Measurements from ENCODE around the gene ISLR.

Gene ISLR

GRCh38 chr15:74194572-74195559 is 21.4 kb downstream of the ISLR start:
- no peak for DNase-seq (ENCODE audit: low read depth in 2 of 2)

DNA sequence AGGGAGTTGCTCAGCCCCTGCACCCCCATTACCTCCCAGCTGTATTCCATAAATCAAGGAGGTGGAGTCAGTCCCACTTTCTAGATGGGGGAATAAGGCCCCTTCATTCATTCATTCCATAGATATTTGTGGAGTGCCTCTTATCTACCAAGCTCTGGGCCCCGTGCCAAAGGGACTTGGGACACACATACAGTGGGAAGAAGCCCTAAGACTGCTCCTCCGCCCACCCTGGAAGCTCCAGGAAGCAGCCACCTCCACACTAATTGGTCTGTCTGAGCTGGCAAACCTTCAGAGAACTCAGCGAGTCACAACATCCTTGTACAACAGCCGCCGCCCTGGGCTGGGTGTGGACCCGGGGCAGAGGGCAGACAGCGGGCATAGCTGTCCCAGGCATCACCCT is 22.7 kb downstream of the ISLR start:
- DNase-seq (ENCODE audit: low read depth in 2 of 2), result no peak

GRCh38 chr15:74197176-74197965 is 23.9 kb downstream of the ISLR start:
- DNase-seq (ENCODE audit: low read depth in 2 of 2), result no peak

GRCh38 chr15:74199297-74199652 is 25.8 kb downstream of the ISLR start:
- DNase-seq (ENCODE audit: low read depth in 2 of 2), result no peak

DNA sequence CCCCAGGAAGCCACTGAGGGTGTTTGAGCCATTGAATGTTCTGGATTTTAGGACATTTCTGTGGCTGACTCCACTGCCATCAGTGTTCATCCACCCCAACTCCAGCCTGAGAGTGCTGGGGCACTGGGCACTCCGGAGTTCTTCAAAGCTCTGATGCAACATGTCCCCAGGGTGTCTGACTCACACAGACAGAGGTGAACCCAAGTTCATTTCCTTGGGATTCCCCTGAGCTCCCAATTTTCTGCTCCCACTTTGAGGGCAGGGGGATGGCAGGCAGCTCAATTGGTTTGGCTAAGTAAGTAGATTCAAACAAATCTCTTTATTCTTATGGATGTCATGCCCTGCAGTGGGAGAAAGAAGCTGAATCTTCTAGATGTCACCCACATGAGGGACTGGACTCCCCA is 26.9 kb downstream of the ISLR start:
- DNase-seq (ENCODE audit: low read depth in 2 of 2), result no peak

- DNase-seq (ENCODE audit: low read depth in 2 of 2), result no peak
Observed at GRCh38 chr15:74200871-74201419, 27.4 kb downstream of the ISLR start.

- no peak for DNase-seq (ENCODE audit: low read depth in 2 of 2)
Observed at GRCh38 chr15:74201710-74202420, 28.4 kb downstream of the ISLR start.

- no peak for DNase-seq (ENCODE audit: low read depth in 2 of 2)
Observed at GRCh38 chr15:74202452-74203401, 29.2 kb downstream of the ISLR start, which contains the start of gene STRA6. STRA6 (minus strand) TSS chr15:74202787; CDS start chr15:74202267, 520 bp downstream.

DNA sequence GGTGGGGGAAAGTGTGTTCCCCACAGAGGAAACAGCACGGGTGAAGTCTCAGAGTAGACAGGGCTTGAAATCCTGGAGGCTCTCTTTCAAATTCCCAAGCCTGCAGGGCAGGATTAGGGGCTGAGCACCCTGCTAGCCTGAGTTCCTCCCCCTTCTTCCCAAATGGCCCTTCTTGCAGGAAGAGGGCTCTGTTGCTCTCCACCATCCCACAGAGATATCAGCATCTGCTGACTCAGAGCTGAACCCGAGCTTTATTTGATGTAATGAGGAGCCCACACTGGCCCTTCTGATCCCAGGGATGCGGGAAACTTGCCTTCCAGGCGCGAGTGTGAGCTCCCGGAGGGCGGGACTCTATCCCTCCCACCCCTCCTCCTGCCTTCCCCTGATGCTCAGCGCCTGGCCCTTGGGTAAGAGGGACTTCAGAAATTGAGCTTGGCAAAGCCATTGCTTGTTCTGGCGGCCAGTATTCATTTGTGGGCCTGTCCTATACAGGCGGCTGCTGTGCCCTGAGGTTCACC is 30.5 kb downstream of the ISLR start:
- DNase-seq (ENCODE audit: low read depth in 2 of 2), result no peak

GRCh38 chr15:74205582-74205947 is 32.1 kb downstream of the ISLR start:
- no peak for DNase-seq (ENCODE audit: low read depth in 2 of 2)

- DNase-seq (ENCODE audit: low read depth in 2 of 2), result no peak
Observed at GRCh38 chr15:74206801-74207281, 33.3 kb downstream of the ISLR start.

GRCh38 chr15:74207652-74208440 is 34.3 kb downstream of the ISLR start:
- no peak for DNase-seq (ENCODE audit: low read depth in 2 of 2)

GRCh38 chr15:74208496-74208895 is 35.0 kb downstream of the ISLR start:
- DNase-seq (ENCODE audit: low read depth in 2 of 2), result no peak

GRCh38 chr15:74208901-74209559 is 35.5 kb downstream of the ISLR start:
- no peak for DNase-seq (ENCODE audit: low read depth in 2 of 2)

GRCh38 chr15:74209560-74209958 is 36.0 kb downstream of the ISLR start:
- DNase-seq (ENCODE audit: low read depth in 2 of 2), result no peak

DNA sequence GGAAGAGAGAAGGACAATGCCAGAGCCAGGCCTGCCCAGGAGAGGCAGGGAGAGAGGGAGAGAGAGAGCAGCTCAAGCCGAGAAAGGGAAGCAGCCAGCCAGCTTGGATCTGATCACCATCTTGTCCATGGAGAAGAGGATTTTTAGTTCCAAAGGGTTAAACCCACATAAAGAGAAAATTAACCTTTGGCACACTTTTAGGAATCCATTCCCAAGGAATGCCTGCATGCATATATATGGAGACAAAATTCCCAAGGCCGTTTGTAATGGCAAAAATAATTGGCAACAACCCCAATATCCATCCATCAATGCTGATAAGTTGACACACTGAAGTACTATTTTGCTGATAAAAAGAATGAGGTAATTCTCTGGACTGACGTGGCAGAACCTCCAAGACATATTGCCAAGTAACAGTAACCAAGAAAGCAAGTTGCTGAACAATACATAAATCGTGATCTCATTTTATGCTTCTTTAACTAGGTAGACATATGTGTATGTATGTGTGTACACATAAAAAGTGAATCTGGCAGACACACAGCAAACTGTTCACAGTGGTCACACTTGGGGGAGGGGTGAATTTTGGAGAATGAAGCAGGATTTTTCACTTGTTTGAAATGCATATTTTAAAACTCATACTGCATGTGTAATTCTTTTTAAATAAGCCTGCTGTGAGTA is 36.6 kb downstream of the ISLR start:
- DNase-seq (ENCODE audit: low read depth in 2 of 2), result no peak

DNA sequence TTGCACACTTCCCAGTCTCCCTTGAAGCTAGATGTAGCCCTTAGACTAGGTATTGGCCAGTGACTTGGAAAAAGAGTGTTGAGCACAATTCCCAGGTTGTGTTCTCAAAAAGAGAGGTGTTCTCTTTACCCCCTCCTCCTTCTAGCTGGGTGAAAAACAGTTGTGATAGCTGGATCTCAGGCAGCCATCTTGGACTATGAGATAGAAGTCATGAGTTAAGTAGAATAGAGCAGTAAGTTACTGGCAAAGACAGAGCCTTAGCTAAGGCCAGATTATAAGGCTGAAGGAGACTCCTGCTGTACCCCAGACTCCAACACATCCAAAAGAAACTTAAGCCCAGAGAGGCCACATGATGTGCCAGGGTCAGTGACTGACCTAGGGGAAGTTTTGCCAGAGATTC is 37.2 kb downstream of the ISLR start:
- DNase-seq (ENCODE audit: low read depth in 2 of 2), result no peak

DNA sequence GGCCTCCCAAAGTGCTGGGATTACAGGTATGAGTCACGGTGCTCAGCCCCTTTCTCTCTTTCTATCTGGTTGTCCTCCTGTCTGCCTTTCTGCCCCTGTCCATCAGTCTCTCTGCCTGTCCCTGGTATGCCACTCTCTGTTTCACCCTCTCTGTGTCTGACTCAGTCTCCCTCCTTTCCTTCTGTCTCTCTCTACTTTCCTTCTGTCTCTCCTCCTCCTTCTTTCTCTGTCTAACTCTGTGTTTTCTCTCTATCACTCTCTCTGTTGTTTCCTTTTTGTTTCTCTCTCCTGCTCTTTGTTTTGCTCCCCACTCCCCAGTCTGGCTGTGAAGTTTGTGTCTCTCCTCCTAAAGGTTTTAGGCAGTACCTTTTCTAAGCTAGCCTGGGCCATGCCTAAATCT is 38.1 kb downstream of the ISLR start:
- no peak for DNase-seq (ENCODE audit: low read depth in 2 of 2)

Data from stimulated activated CD8-positive, alpha-beta memory T cell treated with anti-CD3 and anti-CD28 coated beads, Interleukin-15, amount 100 ng/mL, for 48 hours (primary cell).